ENCODE data around the gene MPHOSPH10.

- TF ChIP-seq CTCF (conservative IDR thresholded peaks at IDR 0.05) (no peak), ZFX (IDR thresholded peaks at IDR 0.05) (no peak)
Observed at GRCh38 chr2:71173096-71173495, 42.7 kb downstream of the MPHOSPH10 start.

Measured in C4-2B (cell line).